IPS-NIHi11 (cell line): ENCODE results near the gene NLRP8.
"Not testable (repeated sequence)": the region's sequence is repeated elsewhere in the genome, so short reads cannot be mapped to it uniquely, and the experiment has no call there.

ENCODE experiments used
- DNase-seq: peaks from one replicate; pipeline ENCODE4 v3.0.0; 2012; ENCODE audit warnings: mixed read lengths, low spot score

Gene NLRP8

DNA sequence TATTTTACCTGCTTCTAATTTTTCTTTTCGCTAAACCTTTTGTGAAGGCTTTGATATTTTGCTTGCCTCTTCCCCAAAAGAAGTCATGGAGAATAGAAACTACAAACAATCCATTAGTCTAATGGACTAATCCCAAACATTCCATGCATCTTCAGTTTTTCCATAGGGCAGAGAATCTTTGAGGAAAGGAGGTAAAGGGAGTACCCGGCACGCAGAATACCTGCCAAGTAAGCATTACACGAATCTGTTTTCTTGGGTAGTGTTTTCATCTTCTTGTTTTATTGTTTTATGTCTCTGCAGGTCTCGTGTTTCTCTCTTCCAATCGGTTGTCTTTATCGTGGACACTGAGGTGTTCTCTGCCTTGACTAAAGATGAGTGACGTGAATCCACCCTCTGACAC is at the start of gene NLRP8:
Gene NLRP8 (plus strand): TSS at position 301 of the 400 bp plus-strand sequence.
- no peak for DNase-seq

DNA sequence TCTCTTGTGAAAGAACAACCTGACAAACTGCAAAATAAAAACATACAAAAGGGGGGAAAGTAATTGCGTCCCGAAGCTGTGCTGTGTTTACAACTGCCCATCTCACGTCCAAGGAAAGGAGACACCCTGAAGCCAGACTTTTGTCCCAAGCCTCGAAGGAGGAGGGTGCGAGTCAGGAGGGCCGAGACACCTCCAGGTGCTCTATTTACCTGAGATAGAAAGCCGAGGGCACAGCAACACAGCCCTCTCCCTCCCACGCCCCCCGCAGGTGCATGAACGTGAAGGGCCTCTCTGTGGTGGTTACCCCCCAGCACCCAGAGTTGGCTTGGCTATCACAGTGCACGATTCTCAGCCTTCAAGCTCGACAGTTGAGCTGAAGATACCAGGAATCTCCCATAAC is 48.7 kb upstream of the NLRP8 start:
- DNase-seq: no peak

DNA sequence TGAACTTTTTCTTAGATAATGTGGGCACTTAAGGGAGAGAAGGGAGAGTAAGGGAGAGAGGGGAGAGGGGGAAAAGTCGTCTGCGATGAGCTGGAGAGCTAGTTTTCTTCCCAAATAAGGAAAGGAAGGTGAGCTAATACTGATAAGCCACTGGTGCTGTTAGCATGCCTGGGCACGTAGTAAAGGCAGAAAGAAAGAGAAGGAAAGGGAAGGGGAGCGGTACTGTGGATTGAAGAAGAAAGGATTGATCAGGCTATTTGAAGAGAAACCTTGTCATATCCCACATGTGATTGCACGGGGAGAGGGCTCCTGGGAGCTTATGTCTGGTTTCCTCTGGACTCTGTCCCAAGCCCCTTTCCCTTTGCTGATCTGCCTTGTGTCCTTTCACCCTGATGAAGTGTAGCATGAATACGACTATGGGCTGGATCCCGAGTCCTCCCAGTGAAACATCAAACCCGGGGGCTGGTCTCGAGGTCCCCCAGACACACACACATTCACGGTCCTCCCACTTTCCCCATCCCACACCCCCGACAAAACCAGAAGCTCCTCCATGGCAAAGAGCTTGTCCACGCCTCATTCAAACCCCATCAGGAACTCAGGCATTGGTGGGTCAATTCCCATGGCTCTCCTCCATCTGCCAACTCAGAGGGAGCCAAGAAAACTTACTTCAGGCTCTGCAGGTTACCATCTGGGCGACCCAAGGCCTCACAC is 46.1 kb upstream of the NLRP8 start:
- no peak for DNase-seq

DNA sequence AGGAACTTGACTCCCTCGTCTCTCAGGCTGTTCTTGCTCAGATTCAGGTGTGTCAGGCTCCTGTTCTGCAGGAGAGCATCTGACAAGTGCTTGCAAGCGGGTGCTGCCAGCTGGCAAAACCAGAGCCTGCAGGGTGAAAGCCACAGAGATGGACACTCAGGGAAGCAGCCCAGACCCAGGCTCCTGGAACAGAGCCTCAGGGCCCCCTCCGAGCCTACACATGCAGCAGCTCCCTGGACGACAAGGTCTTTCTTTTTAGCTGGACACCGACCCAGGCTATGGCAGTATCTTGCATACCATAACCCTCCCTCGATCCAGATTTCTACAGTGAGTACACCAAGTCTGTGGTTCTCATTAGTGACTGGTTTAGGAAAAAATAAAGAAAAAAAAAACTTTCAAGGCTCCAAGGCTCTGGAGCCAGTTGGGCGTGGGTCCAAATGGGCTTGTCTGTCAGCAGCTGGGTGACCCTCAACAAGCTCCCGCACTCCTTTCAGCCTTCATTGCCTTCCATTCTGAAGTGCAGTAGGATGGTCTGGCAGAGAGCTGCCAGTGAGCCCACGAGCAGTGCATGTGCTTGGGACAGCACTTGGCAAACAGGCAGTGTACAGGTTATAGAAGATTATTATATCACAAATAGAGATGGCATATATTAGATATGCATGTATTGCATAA is 45.4 kb upstream of the NLRP8 start:
- no peak for DNase-seq

DNA sequence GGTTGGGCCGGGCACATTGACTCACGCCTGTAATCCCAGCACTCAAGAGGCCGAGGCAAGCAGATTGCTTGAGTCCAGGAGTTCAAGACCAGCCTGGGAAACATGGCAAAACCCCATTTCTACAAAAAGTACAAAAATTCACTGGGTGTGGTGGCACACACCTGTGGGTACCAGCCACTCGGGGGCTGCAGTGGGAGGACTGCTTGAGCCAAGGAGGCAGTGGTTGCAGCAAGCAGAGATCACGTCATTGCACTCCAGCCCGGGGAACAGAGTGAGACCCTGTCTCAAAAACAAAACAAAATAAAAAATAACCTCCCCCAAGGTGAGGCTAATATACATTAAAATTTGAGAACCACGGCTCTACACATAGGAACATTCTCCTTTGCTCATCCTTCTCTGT is 40.3 kb upstream of the NLRP8 start:
- no peak for DNase-seq

DNA sequence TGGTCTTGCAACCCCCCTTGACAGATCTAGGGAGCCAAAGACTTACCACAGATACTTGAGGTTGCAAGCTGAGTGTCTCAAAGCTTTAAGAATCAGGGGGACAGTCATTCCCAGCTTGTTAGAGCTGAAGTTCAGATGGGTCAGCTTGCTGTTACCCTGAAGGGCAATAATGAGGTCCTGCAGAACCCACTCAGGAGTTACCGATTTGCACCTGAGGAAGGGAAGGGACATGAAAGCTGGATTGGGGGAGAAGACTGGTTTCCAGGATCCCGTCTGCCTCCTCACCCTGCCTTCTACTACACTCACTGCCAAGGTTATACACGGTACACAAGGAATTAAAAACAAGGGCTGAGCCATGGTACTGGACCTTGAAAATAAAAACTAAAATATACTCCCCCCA is 39.9 kb upstream of the NLRP8 start:
- DNase-seq: no peak

DNA sequence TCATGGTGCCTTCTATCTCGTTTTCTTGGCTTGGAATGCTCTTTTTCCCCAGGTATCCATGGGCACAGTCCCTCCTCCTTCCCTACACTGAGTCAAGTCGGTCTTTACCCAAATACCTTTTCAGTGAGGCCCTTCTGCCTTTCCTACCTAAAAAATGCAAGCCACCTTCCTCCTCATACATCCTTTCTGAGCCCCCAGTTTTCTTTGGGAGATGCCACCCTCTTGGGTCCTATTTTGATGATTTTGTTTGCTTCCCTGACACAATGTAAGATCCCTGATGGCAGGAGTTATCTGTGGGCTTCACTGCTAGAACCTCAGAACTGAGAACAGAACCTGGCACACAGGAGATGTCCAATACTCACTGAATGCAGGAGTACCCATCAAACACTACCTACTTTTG is 37.8 kb upstream of the NLRP8 start:
- DNase-seq: no peak

DNA sequence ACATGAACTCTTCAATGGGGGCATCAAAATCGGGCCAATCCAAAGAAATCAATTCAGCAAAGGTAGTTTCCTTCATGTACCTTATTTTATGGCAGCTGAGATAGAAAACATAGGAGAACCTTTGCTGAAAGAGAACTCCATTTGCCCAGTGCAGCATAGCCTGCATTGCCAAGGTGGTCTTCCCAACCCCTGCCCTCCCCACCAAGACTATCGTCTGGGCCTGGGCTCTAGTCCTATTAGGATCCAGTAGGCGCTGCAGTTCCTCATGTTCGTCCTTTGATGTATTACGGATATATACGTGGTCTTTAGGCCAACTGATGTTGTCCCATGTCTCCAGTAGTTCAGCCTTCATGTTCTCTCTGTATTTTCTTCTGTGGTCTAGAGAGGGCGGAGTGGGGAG is 34.7 kb upstream of the NLRP8 start:
- DNase-seq: no peak

DNA sequence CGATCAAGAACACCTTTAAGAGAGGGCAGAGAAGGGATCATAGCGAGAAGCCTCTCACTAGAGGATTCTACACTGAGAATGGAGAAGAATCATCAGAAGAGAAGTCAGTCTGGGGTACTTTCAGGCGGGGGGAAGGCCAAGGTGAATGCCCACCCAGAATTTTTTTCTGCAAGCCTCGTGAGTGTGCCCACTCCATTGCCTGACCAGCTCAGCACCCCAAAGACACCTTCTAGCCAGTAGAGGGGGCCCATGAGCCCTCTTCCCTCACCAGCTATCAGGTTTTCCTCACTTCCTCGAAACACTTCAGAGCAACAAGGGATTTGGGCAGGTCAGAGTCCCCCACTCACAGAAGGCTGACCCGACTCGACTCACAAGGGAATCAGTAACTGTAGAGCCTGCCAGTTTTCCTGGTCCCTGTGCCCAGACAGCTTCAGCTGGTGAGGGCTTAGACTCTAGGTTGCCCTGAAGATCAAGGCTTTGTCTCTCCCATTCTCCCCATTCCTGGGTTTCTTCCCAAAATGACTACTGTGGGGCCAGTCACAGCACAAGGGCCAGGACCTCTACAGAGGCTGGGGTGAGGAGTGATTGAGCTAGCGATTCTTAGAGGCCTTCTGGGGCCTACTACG is 33.9 kb upstream of the NLRP8 start:
- DNase-seq: no peak

DNA sequence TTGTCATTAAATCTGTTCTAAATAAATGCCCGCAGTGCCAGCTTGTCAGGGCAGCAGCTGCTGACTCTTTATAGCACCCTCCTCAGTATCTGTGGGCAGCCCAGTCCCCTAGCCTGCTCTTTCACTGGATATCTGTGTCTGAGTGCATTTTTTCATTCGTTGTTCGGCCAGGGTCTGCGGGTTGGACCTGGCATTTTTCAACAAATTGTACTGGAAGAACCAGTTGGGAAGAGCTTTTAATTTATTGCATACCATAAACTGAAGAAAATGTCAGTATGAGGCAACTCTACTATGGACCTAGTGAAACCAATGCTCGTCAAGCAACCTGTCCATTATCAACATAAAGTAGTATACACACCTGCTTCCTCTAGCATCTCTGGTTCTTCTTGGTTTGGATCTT is 24.1 kb upstream of the NLRP8 start:
- DNase-seq: no peak

DNA sequence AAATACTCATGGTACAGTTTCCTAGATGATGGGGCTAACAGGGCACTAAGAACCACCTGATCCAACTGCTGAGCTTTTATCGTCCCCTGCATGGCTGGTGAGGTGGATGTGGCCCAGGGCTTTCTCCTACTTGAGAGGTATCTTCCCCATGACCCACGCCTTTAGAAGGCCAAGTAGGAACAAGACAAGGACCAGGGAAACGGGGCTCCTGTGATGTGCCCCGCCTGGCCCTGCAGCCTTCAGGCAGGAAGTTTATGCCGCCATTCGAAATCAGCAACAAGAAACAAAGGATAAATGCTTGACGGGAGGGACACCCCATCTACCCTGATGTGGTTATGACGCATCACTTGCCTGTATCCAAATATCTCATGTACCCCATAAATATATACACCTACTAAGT is 19.6 kb upstream of the NLRP8 start:
- no peak for DNase-seq

DNA sequence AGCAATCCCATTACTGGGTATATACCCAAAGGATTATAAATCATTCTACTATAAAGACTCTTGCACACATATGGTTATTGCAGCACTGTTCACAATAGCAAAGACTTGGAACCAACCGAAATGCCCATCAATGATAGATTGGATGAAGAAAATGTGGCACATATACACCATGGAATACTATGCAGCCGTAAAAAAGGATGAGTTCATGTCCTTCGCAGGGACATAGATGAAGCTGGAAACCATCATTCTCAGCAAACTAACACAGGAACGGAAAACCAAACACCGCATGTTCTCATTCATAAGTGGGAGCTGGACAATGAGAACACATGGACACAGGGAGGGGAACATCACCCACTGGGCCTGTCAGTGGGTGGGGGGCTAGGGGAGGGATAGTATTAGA is 18.4 kb upstream of the NLRP8 start:
- not testable (repeated sequence) for DNase-seq

DNA sequence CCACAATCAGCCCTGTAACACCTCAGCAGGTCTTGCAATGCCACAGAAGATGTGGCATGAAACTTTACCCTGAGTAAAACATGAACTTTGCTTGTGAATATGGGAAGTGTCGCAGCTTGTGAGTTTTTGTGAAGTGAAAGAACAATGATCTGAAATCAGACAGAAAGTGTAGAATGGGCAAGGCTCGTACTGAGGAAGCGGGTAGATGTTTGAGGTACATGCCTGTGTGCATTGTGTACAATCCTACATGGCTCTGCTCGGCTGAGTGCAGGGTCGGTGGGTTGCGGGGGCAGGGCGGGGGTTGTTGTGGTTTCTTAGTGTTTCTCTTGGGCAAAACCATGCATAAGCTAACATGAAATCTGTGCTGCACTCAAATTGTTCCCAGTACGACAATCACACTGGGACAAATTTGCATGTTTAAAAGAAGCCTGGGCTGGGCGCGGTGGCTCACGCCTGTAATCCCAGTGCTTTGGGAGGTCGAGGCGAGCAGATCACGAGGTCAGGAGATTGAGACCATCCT is 16.6 kb upstream of the NLRP8 start:
- DNase-seq: no peak

DNA sequence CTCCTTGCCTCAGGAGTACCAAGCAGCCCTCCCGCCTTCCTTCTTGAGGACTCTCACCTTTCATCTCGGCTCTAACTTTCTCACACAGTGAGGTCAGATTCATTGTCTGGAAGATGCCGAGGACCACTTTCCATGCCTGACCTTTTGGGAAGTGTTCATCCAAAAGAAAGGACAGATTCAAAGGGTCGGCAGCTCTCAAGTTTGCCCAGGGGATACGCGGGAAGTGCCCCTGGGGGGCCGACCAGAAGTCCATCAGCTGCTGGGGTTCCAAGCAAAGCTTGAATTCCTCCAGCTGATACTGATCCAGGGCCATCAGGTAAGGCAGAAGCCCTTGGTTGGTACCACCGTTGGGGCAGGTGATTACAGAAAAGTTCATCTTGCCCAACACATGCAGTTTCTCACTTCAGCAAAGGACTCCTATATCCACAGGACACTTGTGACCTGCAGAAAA is 15.7 kb upstream of the NLRP8 start, which contains the start of gene NLRP13:
Gene NLRP13 (minus strand): TSS at position 401 of the 451 bp plus-strand sequence. CDS start 25 bp downstream, at position 376.
- DNase-seq: no peak

DNA sequence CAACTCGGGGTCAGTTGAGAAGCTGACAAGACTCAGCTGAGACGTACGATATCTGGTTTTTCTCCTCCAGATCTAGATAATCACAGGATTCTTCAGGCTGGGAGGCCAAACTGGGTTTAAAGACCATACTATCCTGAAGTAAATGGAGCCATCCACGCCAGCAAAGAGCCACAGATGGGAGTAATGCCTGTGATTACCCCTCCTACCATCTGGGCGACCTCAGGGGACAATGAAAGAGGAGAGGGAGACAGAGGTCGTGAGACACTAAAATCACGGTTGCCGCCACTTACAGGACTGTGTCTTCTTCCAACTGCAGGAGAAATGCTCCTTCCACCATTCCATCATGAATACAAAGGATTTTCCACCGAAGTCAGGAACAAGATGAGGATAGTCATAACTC is 12.4 kb upstream of the NLRP8 start:
- DNase-seq: no peak

DNA sequence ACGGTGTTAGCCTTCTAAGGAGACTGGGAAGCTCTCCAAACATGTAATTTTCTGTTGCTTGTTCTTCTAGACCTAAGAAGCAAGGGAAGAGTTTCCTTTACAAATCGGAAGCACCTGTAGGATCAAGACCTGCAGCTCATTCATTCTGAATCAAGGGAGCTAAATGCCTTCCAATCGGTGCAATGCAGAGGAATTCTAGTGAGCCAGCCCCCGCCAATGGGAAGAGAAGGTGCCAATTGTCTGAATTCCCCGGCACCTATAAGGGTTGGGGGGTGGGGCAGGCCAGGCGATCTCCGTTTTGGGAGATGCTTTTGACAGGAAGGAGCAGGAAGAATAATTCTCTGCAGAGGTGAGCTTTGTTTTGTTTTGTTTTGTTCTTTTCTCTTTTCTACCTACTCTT is 8.4 kb upstream of the NLRP8 start:
- DNase-seq: no peak

DNA sequence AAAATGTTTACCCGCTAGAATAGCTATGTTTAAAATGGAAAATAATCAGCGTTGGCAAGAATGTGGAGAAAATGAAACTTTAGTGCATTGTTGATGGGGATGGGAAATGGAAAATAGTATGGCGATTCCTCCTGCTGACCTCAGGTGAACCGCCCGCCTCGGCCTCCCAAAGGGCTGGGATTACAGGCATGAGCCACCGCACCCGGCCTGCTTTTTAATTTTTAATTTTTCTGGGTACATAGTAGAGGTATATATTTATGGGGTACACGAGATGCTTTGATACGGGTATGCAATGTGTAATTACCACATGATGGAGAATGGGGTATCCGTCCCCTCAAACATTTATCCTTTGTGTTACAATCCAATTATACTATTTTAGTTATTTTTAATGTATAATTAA is 7.3 kb upstream of the NLRP8 start:
- DNase-seq: no peak

DNA sequence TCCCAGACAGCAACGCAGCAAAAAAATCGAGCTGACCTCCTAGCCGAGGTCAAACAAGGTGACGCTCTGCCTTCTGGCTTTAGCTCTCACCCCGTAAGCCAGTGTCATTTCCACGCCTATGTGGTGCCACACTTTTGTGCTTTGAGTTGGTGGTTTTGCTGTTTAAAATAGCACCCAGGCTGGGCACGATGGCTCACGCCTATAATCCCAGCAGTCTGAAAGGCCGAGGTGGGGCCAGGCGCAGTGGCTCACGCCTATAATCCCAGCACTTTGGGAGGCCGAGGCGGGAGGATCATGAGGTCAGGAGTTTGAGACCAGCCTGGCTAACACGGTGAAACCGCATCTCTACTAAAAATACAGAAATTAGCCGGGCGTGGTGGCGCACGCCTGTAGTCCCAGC is 2.9 kb downstream of the NLRP8 start:
- DNase-seq: not testable (repeated sequence)

DNA sequence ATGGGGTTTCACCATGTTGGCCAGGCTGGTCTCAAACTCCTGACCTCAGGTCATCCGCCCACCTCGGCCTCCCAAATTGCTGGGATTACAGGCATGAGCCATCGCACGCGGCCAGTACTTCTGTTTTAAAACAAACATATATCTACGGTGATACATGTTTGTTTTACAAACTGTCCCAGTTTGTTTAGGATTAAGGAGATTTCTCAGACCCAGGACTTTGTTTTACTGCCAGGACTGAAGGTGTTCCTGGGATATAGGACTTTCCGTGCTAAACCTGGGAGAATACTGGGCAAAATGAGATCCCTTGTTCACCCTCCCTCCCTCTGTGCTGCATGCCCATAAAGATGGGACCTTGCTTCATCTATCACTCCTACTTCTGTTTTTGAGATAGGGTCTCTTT is 8.8 kb downstream of the NLRP8 start:
- DNase-seq: no peak

DNA sequence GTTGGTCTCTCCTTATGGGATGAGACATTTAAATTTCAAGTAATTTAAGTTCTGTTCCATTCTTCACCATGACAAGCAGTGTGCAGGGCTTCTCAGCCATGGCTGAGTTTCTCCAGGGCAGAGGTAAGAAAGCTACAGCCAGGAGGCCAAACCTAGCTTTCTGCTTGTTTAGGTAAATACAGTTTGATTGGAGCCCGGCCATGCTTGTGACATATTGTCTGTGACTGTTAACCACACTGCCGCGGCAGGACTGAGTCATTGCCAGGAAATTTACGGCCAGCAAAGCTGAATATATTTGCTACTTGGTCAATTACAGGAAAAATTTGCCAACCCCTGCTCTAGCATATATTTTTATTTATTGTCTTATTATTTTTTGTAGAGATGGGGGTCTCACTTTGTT is 10.7 kb downstream of the NLRP8 start:
- no peak for DNase-seq

DNA sequence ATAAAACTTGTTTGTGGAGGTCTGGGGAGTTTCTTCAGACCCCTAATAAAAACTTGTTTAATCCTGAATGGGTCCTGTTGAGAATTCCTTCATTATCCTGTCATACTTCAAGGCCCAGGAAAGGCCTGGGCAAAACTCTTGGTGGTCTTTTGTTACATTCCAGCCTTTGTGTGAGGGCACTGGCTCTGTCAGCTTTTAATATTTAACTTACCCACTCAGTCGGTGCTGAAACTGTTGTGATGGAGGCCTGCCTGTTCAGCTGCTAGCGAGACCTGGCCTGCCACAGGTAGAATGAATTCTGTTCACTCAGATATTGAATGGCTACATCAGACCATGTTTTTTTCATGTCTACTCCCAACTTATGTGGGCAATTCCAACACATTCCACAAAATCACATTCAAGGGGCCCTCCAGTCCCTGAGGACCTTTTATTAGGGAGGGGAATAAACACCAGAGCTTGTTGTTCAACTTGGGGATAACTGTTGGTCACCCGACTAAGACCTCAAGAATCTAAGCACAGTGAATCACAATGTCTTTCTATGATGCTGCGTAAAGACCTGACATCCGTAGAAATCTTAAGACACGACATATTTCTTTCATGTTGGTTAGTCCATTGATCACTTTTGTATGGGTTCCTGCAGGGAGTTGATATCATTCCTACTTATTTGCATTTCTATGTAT is 12.5 kb downstream of the NLRP8 start:
- no peak for DNase-seq

DNA sequence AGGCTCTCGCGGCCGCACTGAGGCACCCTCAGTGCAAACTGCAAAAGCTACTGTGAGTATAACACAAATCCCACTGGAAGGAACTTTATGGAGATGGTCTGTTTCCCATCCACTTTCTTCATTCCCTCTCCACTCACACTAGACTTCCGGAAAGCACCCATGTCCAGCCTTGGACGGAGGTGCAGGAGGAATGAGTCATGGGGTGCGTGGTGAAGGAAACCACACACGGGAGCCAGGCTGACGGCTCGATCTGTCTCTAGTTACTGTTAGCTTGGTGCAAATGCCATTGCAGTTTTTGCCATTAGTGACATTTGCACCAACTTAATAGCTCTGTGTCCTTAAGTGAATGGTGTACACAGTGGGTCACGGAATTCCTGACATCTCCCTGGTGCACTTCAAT is 14.6 kb downstream of the NLRP8 start:
- DNase-seq: no peak

DNA sequence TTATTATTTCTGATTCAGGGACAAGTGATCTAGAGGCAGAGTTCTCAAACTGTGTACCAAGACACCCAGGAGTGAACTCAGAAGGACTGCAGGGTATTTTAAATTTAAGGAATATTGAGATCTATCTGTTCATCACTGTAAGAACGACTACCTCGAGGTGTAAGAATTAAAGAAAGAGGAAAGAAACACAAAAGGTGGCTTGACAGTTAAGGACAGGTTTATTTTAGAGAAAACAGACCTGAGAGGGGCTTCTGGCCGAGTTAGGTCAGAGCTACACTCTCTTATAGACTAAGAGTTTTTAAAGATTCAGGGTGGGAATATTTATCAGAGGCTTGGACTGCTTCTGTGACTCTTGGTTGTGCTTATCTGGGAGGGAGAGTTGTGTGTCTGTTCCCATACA is 26.4 kb downstream of the NLRP8 start:
- DNase-seq: no peak
